BJ (cell line): Measurements from ENCODE around the gene TRPM3. TPM values are rescaled to one million over a fixed set of nuclear protein-coding genes. Genes with fewer than 3 reads are reported as not detected.
"Not testable (repeated sequence)": the region's sequence is repeated elsewhere in the genome, so short reads cannot be mapped to it uniquely, and the experiment has no call there.

Experiments used
- CTCF ChIA-PET: fragments of 350-600 bp; formaldehyde crosslinking; extraction: SDS; loops from one replicate; lab custom pipeline; 2021; ENCODE audit warnings: antibody characterized with exemption, inconsistent platforms; lab: Yijun Ruan, JAX
- POLR2A ChIA-PET: fragments of 300-600 bp; sonication (Branson Sonifier 250); formaldehyde crosslinking; extraction: SDS; loops from one replicate; lab custom pipeline; 2021; ENCODE audit warnings: antibody characterized with exemption; lab: Charles Lee
- DNase-seq: peaks from one replicate; pipeline ENCODE4 v3.0.0-alpha.2; 2011; ENCODE audit warnings: low read depth
- H3K27me3 ChIP-seq: 2 replicates; pipeline ENCODE4 v1.6.0; 2011; ENCODE audit warnings: low read length; ENCODE audit not compliant: control insufficient read depth, insufficient read depth
- H3K36me3 ChIP-seq: 2 replicates; pipeline ENCODE4 v1.5.1; 2011; ENCODE audit warnings: low read length; ENCODE audit not compliant: control insufficient read depth, insufficient read depth
- H3K4me3 ChIP-seq: 2 replicates; pipeline ENCODE4 v1.5.1; 2011; ENCODE audit warnings: low read depth, mild to moderate bottlenecking, control low read depth, low read length
- CTCF ChIP-seq: IDR thresholded peaks from 2 replicates; pipeline ENCODE4 v1.5.1; 2011; ENCODE audit warnings: low read depth, mild to moderate bottlenecking, control low read depth, inconsistent platforms, low read length, moderate library complexity; ENCODE audit not compliant: insufficient read depth
- polyA plus RNA-seq: library from polyadenylated mRNA; depleted of rRNA; stranded (reverse); fragments of >200 nt; gene quantifications from 2 replicates; pipeline ENCODE4 v1.2.3, GENCODE V29; 2011

Gene TRPM3
- polyA plus RNA-seq, 1 experiment = 0.07 TPM

- CTCF ChIA-PET = interaction anchor here (0.7 kb wide), 1 partner anchor 23 kb away, joined by 3 read pairs; no protein-coding TSS in a partner anchor
- DNase-seq = no peak
- H3K27me3 ChIP-seq = no peaks in the 10 kb centered on the region
- H3K4me3 ChIP-seq = no peak overlapping the region
- no peaks in the 10 kb centered on the region for H3K36me3 ChIP-seq
- TF ChIP-seq CTCF = no peak
- POLR2A ChIA-PET = no interaction called here
Observed at GRCh38 chr9:70658765-70659164, 462.7 kb downstream of the TRPM3 start.

GRCh38 chr9:70656281-70656680 is 465.1 kb downstream of the TRPM3 start:
- no peak overlapping the region for H3K4me3 ChIP-seq
- CTCF ChIA-PET = no interaction called here
- POLR2A ChIA-PET = no interaction called here

GRCh38 chr9:70654144-70654543 is 467.3 kb downstream of the TRPM3 start:
- DNase-seq = no peak
- Histone ChIP-seq H3K27me3 (no peaks in the 10 kb centered on the region), H3K4me3 (no peak overlapping the region), H3K36me3 (no peaks in the 10 kb centered on the region)
- CTCF ChIA-PET = no interaction called here
- TF ChIP-seq CTCF = no peak
- POLR2A ChIA-PET = no interaction called here

More at GRCh38 chr9:70656281-70656680, 465.1 kb downstream of the TRPM3 start:
- Histone ChIP-seq H3K36me3 (no peaks in the 10 kb centered on the region), H3K27me3 (no peaks in the 10 kb centered on the region)
- DNase-seq = no peak
- TF ChIP-seq CTCF = no peak

- DNase-seq, POLR2A ChIA-PET, H3K36me3 ChIP-seq, H3K4me3 ChIP-seq, H3K27me3 ChIP-seq: not testable (repeated sequence)
- CTCF ChIA-PET = interaction anchor here (10.5 kb wide), 1 partner anchor 605 kb away, joined by 133 read pairs; no protein-coding TSS in a partner anchor
Observed at GRCh38 chr9:70644627-70645026, 476.8 kb downstream of the TRPM3 start.

GRCh38 chr9:70642341-70642740 is 479.1 kb downstream of the TRPM3 start:
- Histone ChIP-seq H3K36me3 (no peaks in the 10 kb centered on the region), H3K27me3 (peaks cover 6% of the 10 kb centered on the region; the same call in 1 of the 2 replicates), H3K4me3 (no peak overlapping the region)
- no peak for TF ChIP-seq CTCF
- DNase-seq = no peak
- ChIA-PET CTCF (interaction anchor here (0.9 to 10.5 kb wide), 5 partner anchors 282 to 607 kb away, joined by 3 to 133 read pairs (median 6); no protein-coding TSS in a partner anchor), POLR2A (no interaction called here)

- no peak for DNase-seq
Observed at GRCh38 chr9:70641631-70642030, 479.8 kb downstream of the TRPM3 start.

More at GRCh38 chr9:70641631-70642030, 479.8 kb downstream of the TRPM3 start:
- Histone ChIP-seq H3K36me3 (no peaks in the 10 kb centered on the region), H3K4me3 (no peak overlapping the region), H3K27me3 (peaks cover 6% of the 10 kb centered on the region; the same call in 1 of the 2 replicates)
- POLR2A ChIA-PET = no interaction called here
- CTCF ChIA-PET = interaction anchor here (0.9 to 10.5 kb wide), 5 partner anchors 283 to 608 kb away, joined by 3 to 133 read pairs (median 6); no protein-coding TSS in a partner anchor
- no peak for TF ChIP-seq CTCF
